GM20431 (cell line): Measurements from ENCODE around the gene COA1.
"Not testable (repeated sequence)": the region's sequence is repeated elsewhere in the genome, so short reads cannot be mapped to it uniquely, and the experiment has no call there.

ENCODE experiments used
- in situ Hi-C: fragments of 300-500 bp; cut with MseI, MboI; formaldehyde crosslinking; loops from one replicate; pipeline ENCODE4 v1.15.0; 2020; ENCODE audit warnings: low sequenced_read_pairs; ENCODE audit not compliant: unreplicated experiment

The COA1 gene, protein sequence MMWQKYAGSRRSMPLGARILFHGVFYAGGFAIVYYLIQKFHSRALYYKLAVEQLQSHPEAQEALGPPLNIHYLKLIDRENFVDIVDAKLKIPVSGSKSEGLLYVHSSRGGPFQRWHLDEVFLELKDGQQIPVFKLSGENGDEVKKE

DNA sequence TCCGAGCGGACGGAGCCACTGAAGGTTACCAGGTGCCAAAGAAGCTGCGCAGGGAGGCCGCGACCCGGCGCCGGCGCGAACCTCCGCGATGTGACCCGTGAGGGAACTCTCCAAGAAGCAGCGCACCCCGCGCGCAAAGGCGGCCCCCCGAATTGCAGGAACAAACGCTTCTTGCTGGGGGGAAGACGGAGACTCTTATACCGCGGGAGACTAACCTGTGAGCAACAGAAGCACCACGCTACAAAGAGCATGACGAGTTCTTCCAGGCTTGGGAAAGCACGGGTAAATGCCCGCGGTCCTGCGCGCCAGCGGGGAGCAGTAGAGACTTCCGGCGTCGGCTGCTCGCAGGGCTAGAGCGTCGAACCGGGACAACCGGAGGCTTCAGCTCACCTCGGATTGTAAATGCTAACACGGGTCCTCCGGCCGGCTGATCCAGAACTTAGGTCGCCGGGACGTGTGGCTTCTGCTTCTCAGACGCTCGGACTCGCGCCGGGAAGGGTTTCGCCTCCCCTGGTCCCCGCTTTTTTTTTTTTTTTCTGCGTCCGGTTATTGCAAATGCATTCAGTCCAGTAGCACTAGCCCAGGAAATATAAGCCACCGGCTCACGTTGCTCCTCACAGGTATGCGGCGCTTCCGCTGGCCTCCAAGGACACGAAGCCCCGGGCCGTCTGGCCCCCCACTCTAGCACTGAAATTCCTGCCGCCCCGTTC is at the start of gene COA1:
COA1 (minus strand) TSS at position 310 of the 710 bp plus-strand sequence. CDS start 80,909 bp downstream, outside the sequence.
- in situ Hi-C loops: no loop called here

DNA sequence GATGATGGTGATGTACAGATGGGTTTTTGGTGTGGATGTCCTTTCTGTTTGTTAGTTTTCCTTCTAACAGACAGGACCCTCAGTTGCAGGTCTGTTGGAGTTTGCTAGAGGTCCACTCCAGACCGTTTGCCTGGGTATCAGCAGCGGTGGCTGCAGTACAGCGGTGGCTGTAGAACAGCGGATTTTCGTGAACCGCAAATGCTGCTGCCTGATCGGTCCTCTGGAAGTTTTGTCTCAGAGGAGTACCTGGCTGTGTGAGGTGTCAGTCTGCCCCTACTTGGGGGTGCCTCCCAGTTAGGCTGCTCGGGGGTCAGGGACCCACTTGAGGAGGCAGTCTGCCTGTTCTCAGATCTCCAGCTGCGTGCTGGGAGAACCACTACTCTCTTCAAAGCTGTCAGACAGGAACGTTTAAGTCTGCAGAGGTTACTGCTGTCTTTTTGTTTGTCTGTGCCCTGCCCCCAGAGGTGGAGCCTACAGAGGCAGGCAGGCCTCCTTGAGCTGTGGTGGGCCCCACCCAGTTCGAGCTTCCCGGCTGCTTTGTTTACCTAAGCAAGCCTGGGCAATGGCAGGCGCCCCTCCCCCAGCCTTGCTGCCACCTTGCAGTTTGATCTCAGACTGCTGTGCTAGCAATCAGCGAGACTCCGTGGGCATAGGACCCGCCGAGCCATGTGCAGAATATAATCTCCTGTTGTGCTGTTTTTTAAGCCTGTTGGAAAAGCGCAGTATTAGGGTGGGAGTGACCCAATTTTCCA is 49.1 kb upstream of the COA1 start:
- in situ Hi-C loops: not testable (repeated sequence)

DNA sequence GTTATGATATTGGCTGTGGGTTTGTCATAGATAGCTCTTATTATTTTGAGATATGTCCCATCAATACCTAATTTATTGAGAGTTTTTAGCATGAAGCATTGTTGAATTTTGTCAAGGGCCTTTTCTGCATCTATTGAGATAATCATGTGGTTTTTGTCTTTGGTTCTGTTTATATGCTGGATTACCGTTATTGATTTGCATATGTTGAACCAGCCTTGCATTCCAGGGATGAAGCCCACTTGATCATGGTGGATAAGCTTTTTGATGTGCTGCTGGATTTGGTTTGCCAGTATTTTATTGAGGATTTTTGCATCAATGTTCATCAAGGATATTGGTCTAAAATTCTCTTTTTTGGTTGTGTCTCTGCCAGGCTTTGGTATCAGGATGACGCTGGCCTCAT is 45.9 kb upstream of the COA1 start:
- in situ Hi-C loops: not testable (repeated sequence)

DNA sequence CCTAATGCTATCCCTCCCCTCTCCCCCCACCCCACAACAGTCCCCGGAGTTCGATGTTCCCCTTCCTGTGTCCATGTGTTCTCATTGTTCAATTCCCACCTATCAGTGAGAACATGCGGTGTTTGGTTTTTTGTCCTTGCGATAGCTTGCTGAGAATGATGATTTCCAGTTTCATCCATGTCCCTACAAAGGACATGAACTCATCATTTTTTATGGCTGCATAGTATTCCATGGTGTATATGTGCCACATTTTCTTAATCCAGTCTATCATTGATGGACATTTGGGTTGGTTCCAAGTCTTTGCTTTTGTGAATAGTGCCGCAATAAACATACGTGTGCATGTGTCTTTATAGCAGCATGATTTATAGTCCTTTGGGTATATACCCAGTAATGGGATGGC is 43.9 kb upstream of the COA1 start:
- in situ Hi-C loops: not testable (repeated sequence)

DNA sequence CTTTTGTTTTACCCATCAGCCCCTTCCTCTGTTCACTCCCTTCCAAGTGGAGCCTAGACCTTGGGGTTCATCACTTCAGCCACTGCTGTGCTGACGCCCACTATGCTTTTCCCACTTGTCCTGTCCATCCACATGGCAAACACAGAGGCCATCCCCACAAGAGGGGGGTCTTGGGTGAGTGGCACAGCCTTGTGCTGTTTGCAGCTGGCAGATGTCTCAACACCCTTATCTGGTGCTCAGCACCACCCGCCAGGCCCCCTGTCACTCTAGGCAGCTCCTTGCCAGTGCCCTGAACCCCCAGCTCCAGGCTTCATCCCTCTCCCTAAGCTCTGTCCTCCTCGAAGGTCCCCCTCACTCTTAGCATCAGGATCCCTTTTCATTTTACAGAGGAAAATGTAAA is 42.2 kb upstream of the COA1 start:
- in situ Hi-C loops: no loop called here

DNA sequence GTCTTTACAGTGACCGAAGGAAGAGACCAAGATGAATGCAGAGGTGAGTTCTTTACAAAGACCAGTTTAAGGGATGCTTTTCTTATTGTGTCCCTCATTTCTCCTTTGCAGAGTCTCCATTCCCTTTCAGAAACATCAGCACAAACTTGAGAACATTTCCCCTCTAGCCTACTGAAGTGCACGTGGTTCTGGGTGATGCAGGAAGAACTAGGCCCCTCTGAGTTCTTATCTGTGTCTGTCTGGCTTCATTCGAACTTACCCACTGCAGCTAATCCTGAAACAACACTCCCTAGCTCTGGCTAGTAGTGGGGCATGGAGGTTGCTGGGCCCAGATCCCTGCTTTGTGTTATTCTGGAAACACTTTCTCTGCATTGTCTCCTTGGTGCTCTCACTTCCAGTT is 41.8 kb upstream of the COA1 start:
- in situ Hi-C loops: no loop called here

DNA sequence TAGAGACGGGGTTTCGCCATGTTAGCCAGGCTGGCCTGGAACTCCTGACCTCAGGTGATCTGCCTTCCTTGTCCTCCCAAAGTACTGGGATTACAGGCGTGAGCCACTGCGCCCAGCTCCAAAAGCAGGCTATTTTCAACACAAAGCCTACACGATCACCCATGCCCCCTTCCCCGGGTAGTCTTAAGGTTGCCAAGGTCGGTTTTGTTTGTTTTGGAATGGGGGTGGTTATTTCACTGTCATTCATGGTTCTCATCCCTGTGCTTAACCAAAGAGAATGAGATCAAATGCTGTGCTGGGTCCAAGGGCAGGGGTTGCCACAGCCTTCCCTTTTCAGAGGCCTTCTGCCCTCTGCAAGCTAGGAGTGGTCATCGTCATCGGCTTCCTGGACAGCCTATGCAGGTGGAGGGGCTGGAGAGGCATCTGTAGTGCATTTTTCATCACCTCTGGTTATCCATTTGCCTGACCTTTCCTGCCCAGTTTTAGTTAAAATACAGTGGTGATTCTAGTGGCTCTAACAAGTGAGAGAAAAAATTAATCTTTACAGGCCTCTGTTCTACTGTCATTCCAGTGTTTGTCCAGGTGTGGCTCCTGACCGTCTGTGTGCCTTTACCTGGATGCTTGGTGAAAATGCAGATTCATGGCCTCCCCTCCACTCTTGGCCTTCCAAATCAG is 40.6 kb upstream of the COA1 start:
- in situ Hi-C loops: no loop called here

DNA sequence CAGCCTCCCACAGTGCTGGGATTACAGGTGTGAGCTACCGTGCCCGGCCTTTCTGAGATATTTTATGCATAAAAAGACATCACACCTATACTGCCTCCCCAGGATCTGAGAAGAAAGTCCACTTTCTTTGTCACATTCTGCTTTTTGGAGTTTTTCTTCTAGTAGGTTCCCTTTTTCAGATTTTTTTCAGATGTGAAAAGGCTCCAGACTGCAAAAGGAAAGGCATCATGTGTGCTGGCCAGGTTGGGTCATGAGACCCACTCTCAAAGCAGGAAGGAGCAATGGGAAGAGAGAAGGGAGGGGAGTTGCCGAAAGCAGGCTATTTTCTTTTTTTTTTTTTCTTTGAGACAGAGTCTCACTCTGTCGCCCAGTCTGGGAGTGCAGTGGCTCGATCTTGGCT is 40.0 kb upstream of the COA1 start:
- in situ Hi-C loops: no loop called here

DNA sequence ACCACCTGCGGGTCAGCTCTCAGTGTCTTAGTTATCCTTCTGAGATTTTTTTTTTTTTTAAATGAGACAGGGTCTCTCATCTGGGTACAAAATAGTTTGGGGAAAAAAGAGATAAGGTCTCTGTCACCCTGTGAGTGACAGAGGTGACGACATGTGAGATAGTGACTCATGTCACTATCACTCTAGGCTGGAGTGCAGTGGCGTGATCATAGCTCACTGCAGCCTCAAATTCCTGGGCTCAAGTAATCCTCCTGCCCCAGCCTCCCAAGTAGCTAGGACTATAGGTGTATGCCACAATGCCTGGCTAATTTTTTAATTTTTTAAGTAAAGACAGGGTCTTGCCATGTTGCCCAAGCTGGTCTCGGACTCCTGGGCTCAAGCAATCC is 39.6 kb upstream of the COA1 start:
- in situ Hi-C loops: no loop called here

DNA sequence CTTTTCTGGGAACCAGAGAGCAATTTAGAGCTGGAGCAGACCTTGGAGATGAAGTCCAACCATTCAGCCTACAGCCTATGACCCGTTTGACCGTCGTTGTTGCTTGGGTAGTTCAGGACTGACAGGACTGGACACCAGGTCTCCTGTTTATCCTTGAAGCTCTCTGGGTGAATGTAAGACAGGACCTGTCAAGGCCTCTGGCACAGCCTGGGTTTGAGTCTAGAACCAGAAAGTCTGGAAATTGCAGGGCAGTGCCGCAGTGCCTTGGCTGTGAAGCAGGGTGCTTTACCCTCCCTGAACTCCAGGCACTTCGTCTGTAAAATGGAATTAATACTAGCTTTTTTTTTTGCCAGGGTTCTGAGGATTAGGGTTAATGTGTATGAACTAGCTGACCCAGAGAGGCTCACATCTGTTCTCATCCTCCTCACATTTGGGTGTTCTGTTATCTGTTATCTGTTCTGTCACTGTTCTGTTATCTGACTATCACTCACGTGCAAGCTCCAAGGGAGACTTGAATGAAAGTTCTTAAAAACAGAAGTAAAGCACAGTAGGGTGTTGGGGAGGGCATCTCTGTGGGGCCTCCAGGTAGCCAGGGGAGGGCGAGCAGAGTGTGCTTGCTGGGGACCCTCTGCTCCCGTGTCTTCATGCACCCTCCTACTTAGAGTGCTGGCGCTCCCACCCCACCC is 39.0 kb upstream of the COA1 start:
- in situ Hi-C loops: no loop called here

DNA sequence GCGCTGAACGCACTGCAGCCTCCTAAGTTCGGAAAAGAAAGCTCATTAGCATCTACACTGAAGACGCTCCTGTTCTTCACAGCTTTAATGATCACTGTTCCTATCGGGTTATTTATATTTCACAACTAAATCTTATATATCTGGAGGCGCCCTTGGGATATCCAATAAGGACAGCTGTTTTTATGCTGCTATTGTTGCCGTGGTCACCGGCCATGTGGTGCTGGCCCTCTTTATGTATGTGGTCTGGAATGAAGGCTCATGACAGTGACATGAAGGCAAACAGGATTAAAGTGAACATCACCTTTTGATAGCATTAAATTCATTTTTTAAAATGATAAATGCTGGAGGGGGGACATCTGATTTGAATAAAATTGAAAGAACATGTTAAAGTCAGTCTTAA is 38.0 kb upstream of the COA1 start:
- in situ Hi-C loops: no loop called here

DNA sequence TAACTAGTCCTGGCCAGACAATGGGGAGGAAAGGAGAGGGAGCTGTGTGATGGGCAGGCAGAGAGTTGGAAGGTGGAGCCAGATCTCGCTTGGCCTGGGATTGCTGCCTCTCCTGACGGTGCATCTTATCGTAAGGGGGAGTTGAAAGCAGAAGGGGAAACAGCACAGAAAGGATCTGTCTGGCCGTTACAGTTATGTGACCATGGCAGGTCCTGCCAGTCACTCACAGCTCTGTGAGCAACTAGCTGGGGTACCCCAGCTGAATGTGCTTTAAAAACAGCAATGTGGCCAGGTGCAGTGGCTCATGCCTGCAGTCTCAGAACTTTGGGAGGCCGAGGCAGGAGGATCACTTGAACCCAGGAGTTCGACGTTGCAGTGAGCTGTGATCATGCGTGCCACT is 37.2 kb upstream of the COA1 start:
- in situ Hi-C loops: no loop called here

DNA sequence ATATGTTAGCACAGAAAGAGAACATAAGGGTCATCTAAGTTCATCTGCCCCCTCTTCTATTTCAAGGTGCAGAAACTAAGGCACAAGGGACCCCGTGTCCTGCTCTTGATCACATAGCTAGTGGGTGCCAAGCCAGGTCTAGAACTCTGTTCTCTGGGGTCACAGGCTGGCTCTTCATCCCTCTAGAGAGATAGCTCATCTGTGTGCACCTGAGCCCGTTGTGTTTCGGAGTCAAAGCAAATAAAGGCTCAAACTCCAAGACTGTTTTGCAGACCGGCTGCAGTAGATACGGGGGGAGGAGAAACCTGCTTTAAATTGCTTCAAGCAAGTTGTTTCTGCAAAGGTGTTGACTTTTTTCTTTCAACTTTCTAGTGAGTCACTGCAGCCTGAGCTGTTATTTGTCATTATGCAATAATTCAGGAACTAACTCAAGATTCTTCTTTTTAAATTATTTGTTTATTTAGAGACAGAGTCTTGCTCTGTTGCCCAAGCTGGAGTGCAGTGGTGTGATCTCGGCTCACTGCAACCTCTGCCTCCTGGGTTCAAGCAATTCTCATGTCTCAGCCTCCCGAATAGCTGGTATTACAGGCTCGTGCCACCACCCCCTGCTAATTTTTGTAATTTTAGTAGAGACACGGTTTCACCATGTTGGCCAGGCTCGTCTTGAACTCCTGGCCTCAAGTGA is 35.6 kb upstream of the COA1 start:
- in situ Hi-C loops: no loop called here

DNA sequence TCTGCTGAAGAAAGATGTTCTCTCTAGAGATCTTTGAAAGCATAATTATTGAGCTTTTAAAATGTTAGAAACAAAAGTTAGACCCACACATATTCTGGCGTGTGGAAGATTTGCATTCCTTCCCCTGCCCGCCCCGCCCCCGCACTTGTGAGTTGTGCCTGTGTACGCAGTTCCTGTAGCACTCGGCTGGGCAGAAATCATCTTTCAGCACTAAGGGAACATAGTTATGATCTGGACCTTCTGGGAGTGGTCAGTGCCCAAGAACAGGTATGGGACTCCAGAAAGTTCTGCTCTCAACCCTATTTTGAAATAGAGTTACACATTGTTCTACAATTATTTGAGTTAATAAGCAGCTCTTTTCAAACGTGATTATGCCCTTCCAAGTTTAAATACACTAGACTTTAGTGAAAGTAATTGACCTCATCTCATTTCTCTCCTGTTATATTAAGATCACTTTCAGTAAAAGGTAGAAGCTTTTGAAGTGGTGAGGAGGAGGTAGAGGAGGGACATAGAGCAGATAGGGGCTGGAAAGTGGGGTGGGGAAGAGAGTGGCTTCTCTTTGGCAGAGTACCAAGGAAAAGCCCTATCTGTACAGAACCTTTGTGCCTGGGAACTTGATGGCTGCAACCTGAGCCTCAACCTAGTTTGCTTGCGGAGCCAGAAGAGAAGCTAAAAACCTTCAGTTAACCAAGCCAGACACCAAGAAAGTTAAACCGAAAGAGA is 34.9 kb upstream of the COA1 start:
- in situ Hi-C loops: no loop called here

DNA sequence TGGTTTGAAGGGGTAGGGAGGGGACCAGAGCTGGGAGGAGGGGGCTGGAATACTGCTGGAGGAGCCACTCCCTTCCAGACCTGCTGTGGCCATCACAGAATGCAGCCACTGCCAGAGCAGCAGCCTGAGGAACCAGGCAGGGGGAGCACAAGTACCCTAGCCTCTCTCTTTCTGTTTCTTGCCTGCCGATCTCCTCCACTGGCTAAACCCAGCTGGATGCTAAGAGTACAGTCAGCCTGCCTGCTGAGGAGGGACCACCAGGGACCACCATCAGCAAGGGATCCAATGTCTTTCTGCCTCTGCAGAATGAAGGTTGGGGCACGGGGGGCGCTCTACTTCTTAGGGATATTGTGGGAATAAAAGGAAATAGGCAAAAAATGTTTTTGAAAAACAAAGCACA is 33.9 kb upstream of the COA1 start:
- in situ Hi-C loops: no loop called here

DNA sequence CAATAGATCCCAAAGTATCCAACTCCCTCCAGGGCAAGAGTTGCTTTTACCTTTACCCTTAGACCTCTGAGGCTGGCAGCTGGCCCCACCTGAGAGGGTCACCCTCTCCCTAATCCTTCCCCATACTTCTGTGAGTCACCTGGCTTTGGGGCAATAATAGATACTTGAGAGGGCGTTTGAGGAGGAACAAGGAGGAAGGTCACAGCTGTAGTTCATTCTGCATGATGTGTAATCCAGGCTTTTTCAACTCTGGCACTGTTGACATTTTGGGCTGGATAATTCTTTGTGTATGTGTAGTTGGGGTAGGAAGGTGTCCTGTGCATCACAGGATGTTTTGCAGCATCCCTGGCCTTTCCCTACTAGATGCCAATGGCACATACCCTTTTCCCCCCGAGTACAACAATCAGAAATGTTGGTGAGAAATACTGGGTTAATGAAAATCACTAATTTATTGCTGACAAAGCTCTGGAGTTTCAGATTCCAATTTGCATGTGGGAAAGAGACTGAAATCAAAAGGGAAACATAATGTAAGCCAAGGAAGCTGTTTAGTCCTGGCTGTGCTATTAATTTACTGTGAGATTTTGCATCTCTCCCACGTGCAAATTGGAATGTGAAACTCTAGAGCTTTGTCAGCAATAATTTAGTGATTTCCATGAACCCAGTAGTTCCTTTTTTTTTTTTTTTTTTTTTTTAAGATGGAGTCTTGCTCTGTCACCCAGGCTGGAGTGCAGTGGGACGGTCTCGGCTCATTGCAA is 32.8 kb upstream of the COA1 start:
- in situ Hi-C loops: no loop called here

DNA sequence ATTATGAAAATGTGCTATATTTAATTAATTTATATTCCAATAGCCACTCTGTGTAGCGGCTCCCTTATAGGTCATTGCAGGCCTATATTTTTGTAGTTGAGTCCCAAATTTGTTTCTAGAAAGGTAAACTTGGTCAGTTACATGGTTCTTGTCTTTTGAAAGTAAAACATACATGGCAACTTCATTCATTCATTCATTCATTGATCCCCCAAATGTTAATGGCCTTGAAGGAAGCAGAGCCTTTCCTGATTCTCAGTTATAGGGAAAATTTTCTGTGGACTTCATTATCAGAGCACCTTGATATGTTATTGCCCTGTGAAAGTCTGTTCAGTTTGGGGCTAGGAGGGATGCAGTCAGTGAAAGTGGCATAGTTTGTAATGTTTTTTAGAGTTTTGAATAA is 32.1 kb upstream of the COA1 start:
- in situ Hi-C loops: no loop called here

DNA sequence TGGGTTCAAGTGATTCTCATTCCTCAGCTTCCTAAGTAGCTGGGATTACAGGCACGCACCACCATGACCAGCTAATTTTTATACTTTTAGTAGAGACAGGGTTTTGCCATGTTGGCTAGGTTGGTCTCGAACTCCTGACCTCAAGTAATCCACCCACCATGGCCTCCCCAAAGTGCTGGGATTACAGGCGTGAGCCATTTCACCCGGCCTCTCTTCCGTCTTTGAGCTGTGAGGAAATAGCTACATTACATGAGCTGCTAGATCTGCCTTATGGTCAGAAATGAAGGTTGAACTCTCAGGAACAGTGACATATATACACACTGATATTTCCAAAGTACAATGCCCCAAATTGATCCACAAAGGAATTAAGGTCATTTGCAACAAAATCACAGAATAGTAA is 31.5 kb upstream of the COA1 start:
- in situ Hi-C loops: no loop called here
